ENCODE results near the gene MTAP. TPM values are rescaled to one million over a fixed set of nuclear protein-coding genes. Genes with fewer than 3 reads are reported as not detected.

MTAP gene
- polyA plus RNA-seq, 1 donor from 2014 or later: 7.7 TPM

GRCh38 chr9:21969951-21970799 lies 167.7 kb downstream of the MTAP start:
- Histone ChIP-seq H3K27ac (ENCODE audit: low read length) (no peak overlapping the region), H3K4me2 (ENCODE audit: low read length) (no peak overlapping the region), H4K20me1 (ENCODE audit: insufficient read depth) (no peaks in the 10 kb centered on the region), H3F3A (ENCODE audit: insufficient read depth, low read length, poor library complexity, severe bottlenecking) (no peaks in the 10 kb centered on the region), H3K27me3 (ENCODE audit: insufficient read depth, low read depth, low read length) (peaks cover 100% of the 10 kb centered on the region), H3K9ac (ENCODE audit: low read length) (no peak overlapping the region), H3K9me2 (ENCODE audit: insufficient read depth, low read length) (no peaks in the 10 kb centered on the region), H3K9me3 (ENCODE audit: low read length) (peaks cover 7% of the 10 kb centered on the region), H3K4me3 (ENCODE audit: low read length) (no peak overlapping the region), H2AFZ (ENCODE audit: low read depth, low read length) (no peak overlapping the region), H3K79me2 (replicated peaks; ENCODE audit: insufficient read depth, low read length) (no peaks in the 10 kb centered on the region), H3K36me3 (ENCODE audit: insufficient read depth, low read length) (no peaks in the 10 kb centered on the region)
- TF ChIP-seq EP300 (conservative IDR thresholded peaks at IDR 0.05; ENCODE audit: poor library complexity, severe bottlenecking) (no peak), TAF1 (IDR thresholded peaks at IDR 0.05; ENCODE audit: low read depth) (no peak), SMC3 (conservative IDR thresholded peaks at IDR 0.05; ENCODE audit: poor library complexity) (no peak), RAD21 (conservative IDR thresholded peaks at IDR 0.05) (no peak), MXI1 (conservative IDR thresholded peaks at IDR 0.05; ENCODE audit: poor library complexity, severe bottlenecking) (no peak), EZH2 (IDR thresholded peaks at IDR 0.05; ENCODE audit: borderline replicate concordance, insufficient read depth, low read length, poor library complexity, severe bottlenecking) (no peak), CTCF (IDR thresholded peaks at IDR 0.05; ENCODE audit: poor library complexity, severe bottlenecking) (no peak), POLR2AphosphoS5 (IDR thresholded peaks at IDR 0.05) (no peak)
- TF ChIP-seq, protein P1, sequence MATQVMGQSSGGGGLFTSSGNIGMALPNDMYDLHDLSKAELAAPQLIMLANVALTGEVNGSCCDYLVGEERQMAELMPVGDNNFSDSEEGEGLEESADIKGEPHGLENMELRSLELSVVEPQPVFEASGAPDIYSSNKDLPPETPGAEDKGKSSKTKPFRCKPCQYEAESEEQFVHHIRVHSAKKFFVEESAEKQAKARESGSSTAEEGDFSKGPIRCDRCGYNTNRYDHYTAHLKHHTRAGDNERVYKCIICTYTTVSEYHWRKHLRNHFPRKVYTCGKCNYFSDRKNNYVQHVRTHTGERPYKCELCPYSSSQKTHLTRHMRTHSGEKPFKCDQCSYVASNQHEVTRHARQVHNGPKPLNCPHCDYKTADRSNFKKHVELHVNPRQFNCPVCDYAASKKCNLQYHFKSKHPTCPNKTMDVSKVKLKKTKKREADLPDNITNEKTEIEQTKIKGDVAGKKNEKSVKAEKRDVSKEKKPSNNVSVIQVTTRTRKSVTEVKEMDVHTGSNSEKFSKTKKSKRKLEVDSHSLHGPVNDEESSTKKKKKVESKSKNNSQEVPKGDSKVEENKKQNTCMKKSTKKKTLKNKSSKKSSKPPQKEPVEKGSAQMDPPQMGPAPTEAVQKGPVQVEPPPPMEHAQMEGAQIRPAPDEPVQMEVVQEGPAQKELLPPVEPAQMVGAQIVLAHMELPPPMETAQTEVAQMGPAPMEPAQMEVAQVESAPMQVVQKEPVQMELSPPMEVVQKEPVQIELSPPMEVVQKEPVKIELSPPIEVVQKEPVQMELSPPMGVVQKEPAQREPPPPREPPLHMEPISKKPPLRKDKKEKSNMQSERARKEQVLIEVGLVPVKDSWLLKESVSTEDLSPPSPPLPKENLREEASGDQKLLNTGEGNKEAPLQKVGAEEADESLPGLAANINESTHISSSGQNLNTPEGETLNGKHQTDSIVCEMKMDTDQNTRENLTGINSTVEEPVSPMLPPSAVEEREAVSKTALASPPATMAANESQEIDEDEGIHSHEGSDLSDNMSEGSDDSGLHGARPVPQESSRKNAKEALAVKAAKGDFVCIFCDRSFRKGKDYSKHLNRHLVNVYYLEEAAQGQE (IDR thresholded peaks at IDR 0.05; ENCODE audit: borderline replicate concordance): no peak

DNA sequence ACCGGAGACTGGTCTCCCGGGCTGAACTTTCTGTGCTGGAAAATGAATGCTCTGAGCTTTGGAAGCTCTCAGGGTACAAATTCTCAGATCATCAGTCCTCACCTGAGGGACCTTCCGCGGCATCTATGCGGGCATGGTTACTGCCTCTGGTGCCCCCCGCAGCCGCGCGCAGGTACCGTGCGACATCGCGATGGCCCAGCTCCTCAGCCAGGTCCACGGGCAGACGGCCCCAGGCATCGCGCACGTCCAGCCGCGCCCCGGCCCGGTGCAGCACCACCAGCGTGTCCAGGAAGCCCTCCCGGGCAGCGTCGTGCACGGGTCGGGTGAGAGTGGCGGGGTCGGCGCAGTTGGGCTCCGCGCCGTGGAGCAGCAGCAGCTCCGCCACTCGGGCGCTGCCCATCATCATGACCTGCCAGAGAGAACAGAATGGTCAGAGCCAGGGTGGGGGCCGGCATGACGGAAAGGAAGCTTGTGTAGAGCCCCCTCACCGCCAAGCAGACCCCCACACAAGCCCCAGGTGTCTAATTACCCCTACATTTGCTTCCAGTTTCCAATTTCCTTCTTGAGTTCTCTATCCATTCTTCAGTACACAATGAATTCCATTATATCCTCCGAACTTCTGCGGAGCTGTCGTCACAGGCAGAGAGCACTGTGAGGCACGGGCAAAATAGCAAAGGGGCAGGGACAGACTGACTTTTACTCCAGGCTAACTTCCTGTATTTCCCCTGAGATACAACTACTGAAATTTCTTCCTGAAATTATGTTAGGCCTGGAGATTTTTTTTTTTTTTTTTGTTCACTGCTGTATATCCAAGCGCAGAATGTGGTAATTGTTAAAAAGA lies 168.6 kb downstream of the MTAP start:
- Histone ChIP-seq H3K27ac (ENCODE audit: low read length) (no peak overlapping the region), H3K36me3 (ENCODE audit: insufficient read depth, low read length) (no peaks in the 10 kb centered on the region), H3K4me2 (ENCODE audit: low read length) (no peak overlapping the region), H3K4me3 (ENCODE audit: low read length) (no peak overlapping the region), H3K9ac (ENCODE audit: low read length) (no peak overlapping the region), H3K9me2 (ENCODE audit: insufficient read depth, low read length) (no peaks in the 10 kb centered on the region), H4K20me1 (ENCODE audit: insufficient read depth) (no peaks in the 10 kb centered on the region), H3K79me2 (replicated peaks; ENCODE audit: insufficient read depth, low read length) (no peaks in the 10 kb centered on the region), H3F3A (ENCODE audit: insufficient read depth, low read length, poor library complexity, severe bottlenecking) (no peaks in the 10 kb centered on the region), H3K9me3 (ENCODE audit: low read length) (peaks cover 7% of the 10 kb centered on the region), H2AFZ (ENCODE audit: low read depth, low read length) (no peak overlapping the region), H3K27me3 (ENCODE audit: insufficient read depth, low read depth, low read length) (peaks cover 100% of the 10 kb centered on the region)
- TF ChIP-seq EZH2 (IDR thresholded peaks at IDR 0.05; ENCODE audit: borderline replicate concordance, insufficient read depth, low read length, poor library complexity, severe bottlenecking): peak; percentile 80
- TF ChIP-seq, protein P1 (IDR thresholded peaks at IDR 0.05; ENCODE audit: borderline replicate concordance): no peak

All from neural cell (in vitro differentiated cells).